ENCODE results near the gene RTF2. TPM values are rescaled to one million over a fixed set of nuclear protein-coding genes. Genes with fewer than 3 reads are reported as not detected.

The RTF2 gene
- total RNA-seq, 1 experiment from 2014 or later: 89.2 TPM

DNA sequence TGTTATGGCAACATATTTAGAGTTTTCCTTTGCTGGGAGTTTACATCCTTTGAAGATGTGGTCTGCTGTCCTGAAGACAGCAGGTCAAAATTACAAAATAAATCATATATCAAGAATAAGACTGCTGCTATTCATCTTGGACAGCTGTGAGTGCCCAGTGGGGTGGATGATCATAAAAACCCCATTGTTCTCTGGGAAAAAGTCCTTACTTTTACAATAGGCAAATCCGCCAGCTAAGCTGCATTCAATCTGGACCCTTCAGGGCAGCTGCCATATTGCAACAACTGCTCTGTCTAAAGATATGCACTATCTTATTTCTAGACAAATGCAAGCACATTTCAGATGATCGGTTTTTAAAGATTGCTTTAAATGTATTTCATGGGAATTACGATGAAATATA, 37.0 kb upstream of the RTF2 start:
- Histone ChIP-seq H3K27ac (ENCODE audit: low read length) (no peak overlapping the region), H3K9me3 (ENCODE audit: control insufficient read depth, insufficient read depth, low read depth, low read length) (no peaks in the 10 kb centered on the region), H3K4me1 (ENCODE audit: control insufficient read depth, insufficient read depth, low read length) (no peaks in the 10 kb centered on the region), H3K36me3 (ENCODE audit: control insufficient read depth, insufficient read depth, low read length) (no peaks in the 10 kb centered on the region), H3K27me3 (ENCODE audit: control insufficient read depth, insufficient read depth, low read length) (no peaks in the 10 kb centered on the region), H3K4me3 (ENCODE audit: low read depth in 2 of 2, low read length in 2 of 2) (no peak overlapping the region)
- TF ChIP-seq, protein P1, sequence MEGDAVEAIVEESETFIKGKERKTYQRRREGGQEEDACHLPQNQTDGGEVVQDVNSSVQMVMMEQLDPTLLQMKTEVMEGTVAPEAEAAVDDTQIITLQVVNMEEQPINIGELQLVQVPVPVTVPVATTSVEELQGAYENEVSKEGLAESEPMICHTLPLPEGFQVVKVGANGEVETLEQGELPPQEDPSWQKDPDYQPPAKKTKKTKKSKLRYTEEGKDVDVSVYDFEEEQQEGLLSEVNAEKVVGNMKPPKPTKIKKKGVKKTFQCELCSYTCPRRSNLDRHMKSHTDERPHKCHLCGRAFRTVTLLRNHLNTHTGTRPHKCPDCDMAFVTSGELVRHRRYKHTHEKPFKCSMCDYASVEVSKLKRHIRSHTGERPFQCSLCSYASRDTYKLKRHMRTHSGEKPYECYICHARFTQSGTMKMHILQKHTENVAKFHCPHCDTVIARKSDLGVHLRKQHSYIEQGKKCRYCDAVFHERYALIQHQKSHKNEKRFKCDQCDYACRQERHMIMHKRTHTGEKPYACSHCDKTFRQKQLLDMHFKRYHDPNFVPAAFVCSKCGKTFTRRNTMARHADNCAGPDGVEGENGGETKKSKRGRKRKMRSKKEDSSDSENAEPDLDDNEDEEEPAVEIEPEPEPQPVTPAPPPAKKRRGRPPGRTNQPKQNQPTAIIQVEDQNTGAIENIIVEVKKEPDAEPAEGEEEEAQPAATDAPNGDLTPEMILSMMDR (IDR thresholded peaks at IDR 0.05): no peak
- no peak for TF ChIP-seq SIN3A (IDR thresholded peaks at IDR 0.05; ENCODE audit: borderline replicate concordance, insufficient read depth, low read depth, low read length)
- TF ChIP-seq, protein P2, sequence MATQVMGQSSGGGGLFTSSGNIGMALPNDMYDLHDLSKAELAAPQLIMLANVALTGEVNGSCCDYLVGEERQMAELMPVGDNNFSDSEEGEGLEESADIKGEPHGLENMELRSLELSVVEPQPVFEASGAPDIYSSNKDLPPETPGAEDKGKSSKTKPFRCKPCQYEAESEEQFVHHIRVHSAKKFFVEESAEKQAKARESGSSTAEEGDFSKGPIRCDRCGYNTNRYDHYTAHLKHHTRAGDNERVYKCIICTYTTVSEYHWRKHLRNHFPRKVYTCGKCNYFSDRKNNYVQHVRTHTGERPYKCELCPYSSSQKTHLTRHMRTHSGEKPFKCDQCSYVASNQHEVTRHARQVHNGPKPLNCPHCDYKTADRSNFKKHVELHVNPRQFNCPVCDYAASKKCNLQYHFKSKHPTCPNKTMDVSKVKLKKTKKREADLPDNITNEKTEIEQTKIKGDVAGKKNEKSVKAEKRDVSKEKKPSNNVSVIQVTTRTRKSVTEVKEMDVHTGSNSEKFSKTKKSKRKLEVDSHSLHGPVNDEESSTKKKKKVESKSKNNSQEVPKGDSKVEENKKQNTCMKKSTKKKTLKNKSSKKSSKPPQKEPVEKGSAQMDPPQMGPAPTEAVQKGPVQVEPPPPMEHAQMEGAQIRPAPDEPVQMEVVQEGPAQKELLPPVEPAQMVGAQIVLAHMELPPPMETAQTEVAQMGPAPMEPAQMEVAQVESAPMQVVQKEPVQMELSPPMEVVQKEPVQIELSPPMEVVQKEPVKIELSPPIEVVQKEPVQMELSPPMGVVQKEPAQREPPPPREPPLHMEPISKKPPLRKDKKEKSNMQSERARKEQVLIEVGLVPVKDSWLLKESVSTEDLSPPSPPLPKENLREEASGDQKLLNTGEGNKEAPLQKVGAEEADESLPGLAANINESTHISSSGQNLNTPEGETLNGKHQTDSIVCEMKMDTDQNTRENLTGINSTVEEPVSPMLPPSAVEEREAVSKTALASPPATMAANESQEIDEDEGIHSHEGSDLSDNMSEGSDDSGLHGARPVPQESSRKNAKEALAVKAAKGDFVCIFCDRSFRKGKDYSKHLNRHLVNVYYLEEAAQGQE (IDR thresholded peaks at IDR 0.05; ENCODE audit: insufficient read depth in 1 of 2, low read depth in 2 of 2, low read length in 1 of 2): no peak
- no peak for TF ChIP-seq POLR2AphosphoS5 (IDR thresholded peaks at IDR 0.05; ENCODE audit: low read depth, low read length)
- TF ChIP-seq TCF7L2 (IDR thresholded peaks at IDR 0.05; ENCODE audit: low read depth, low read length): no peak
- DNase-seq (ENCODE audit: low read depth, low spot score) (no peak), ATAC-seq (no peak)
- ChIA-PET POLR2A (no interaction called here), CTCF (no interaction called here)
- intact Hi-C loops (cut with micrococcal nuclease; ENCODE audit: unreplicated experiment) (no loop called here), in situ Hi-C loops (cut with HindIII; ENCODE audit: low pct_unique_long_range_greater_than_20kb, low sequenced_read_pairs) (no loop called here)
- no TSS peak for BruUV-seq (replicated peaks)

DNA sequence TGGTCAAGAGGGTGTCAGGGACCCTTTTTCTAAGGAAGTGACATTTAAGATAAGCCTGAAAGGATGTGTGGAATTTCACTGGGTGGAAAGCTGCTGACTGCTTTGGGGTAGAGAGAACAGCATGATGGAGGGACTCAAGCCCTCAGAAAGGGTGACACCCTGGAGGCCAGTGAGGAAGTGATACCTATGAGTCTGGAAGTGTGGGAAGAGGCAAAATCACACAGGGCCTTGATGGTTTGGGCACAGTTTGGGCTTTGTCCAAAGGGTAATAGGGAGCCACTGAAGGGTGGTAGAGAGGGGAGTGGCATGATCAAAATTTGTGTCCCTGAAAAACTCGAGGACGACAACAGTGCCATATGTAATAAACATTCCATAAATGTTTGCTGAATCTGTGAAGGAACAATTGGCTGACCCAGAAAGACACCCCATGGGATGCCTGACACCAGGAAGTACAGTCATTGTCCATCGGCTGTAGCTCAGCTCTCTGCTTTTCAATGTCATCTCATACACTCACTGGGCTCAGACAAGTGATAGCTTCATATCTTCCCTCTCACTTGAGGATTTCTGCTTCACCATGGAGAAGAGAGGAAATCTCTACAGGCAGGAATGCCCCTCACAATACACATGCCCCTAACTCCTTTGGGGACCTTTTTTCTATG, 35.1 kb upstream of the RTF2 start:
- ATAC-seq (no peak), DNase-seq (ENCODE audit: low read depth, low spot score) (no peak)
- no peak overlapping the region for H3K4me3 ChIP-seq (ENCODE audit: low read depth in 2 of 2, low read length in 2 of 2)
- no peaks in the 10 kb centered on the region for H3K27me3 ChIP-seq (ENCODE audit: control insufficient read depth, insufficient read depth, low read length)
- no peaks in the 10 kb centered on the region for H3K9me3 ChIP-seq (ENCODE audit: control insufficient read depth, insufficient read depth, low read depth, low read length)
- H3K27ac ChIP-seq (ENCODE audit: low read length): no peak overlapping the region
- intact Hi-C loops (cut with micrococcal nuclease; ENCODE audit: unreplicated experiment): no loop called here
- TF ChIP-seq POLR2AphosphoS5 (IDR thresholded peaks at IDR 0.05; ENCODE audit: low read depth, low read length) (no peak), SIN3A (IDR thresholded peaks at IDR 0.05; ENCODE audit: borderline replicate concordance, insufficient read depth, low read depth, low read length) (no peak), TCF7L2 (IDR thresholded peaks at IDR 0.05; ENCODE audit: low read depth, low read length) (no peak)
- TF ChIP-seq, protein P1 (IDR thresholded peaks at IDR 0.05): no peak
- TF ChIP-seq, protein P2 (IDR thresholded peaks at IDR 0.05; ENCODE audit: insufficient read depth in 1 of 2, low read depth in 2 of 2, low read length in 1 of 2): no peak
- in situ Hi-C loops (cut with HindIII; ENCODE audit: low pct_unique_long_range_greater_than_20kb, low sequenced_read_pairs): no loop called here
- no TSS peak for BruUV-seq (replicated peaks)
- H3K4me1 ChIP-seq (ENCODE audit: control insufficient read depth, insufficient read depth, low read length): no peaks in the 10 kb centered on the region
- ChIA-PET CTCF (no interaction called here), POLR2A (no interaction called here)
- no peaks in the 10 kb centered on the region for H3K36me3 ChIP-seq (ENCODE audit: control insufficient read depth, insufficient read depth, low read length)
